GM21717 (cell line): ENCODE data around the gene MCM3AP.
A peak's percentile ranks its signal among the peaks of the same experiment; 100 is the strongest.
"Not testable (repeated sequence)": the region's sequence is repeated elsewhere in the genome, so short reads cannot be mapped to it uniquely, and the experiment has no call there.

Experiments used
- ATAC-seq: cut with Tn5 transposase; IDR thresholded peaks from one replicate; pipeline ENCODE4 v1.9.1; 2021; ENCODE audit warnings: mild to moderate bottlenecking, moderate library complexity; ENCODE audit not compliant: unreplicated experiment

MCM3AP gene

GRCh38 chr21:46312949-46313348 is 27.5 kb upstream of the MCM3AP start:
- no peak for ATAC-seq

- ATAC-seq: no peak
These were observed 26.2 kb upstream of the MCM3AP start for GRCh38 chr21:46311568-46311967.

DNA sequence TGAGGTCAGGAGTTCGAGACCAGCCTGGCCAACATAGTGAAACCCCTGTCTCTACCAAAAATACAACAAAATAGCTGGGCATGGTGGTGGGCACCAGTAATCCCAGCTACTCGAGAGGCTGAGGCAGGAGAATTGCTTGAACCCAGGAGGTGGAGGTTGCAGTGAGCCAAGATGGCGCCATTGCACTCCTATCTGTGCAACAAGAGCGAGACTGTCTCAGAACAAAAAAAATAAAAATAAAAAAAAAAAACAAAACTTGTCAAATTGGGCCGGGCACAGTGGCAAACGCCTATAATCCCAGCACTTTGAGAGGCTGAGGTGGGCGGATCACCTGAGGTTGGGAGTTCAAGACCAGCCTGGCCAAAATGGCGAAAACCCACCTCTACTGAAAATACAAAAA is 24.8 kb upstream of the MCM3AP start:
- ATAC-seq: not testable (repeated sequence)

- no peak for ATAC-seq
These were observed 23.0 kb upstream of the MCM3AP start for GRCh38 chr21:46308431-46308830.

DNA sequence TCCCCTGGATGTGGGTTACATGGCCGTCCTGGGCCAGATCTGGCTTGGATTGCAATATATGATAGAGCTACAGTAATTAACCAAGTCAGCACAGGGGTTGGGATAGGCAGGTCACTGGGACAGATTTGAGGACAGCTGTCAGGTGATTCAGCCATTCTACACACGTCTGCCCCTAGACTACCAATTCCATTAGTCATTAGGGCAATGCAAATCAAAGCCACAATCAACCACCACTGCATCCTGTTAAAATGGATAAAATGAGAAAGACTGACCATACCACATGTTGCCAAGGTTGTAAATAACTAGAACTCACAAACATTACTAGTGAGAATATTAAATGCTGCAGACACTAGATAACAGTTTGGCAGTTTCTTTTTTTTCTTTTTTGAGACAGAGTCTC is 22.2 kb upstream of the MCM3AP start:
- no peak for ATAC-seq

DNA sequence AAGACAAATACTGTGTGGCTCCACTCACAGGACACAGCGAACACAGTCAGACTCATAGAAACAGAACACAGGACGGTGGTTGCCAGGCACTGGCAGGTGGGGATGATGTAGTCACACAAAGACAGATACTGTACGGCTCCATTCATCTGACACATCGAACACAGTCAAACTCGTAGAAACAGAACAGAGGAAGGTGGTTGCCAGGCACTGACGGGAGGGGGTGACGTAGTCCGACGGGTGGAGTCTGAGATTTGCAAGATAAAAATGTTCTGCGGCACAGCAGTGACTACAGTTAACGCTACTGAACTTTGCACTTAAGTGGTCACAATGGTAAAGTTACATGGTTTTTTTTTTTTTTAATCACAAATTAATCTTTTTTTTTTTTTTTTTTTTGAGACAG is 19.5 kb upstream of the MCM3AP start:
- ATAC-seq: no peak

DNA sequence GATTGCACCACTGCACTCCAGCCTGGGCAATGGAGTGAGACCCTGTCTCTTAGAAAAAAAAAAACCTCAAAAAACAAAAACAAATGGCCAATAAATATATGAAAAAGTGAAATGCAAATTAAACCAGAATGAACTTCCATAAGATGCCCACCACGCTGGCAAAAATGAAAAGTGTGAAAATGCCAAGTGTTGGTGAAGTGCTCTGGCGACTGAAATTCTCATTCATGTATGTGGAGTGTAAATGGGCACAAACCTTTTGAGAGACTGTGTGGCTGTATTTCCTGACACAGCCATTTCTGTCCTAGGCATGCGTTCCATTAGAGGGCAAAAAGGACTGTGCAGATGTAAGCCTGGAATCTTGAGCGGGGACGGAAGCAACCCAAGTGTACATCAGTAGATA is 19.0 kb upstream of the MCM3AP start:
- ATAC-seq: no peak

GRCh38 chr21:46301759-46302158 is 16.3 kb upstream of the MCM3AP start:
- no peak for ATAC-seq

- ATAC-seq: no peak
These were observed 13.8 kb upstream of the MCM3AP start for GRCh38 chr21:46299167-46299566.

DNA sequence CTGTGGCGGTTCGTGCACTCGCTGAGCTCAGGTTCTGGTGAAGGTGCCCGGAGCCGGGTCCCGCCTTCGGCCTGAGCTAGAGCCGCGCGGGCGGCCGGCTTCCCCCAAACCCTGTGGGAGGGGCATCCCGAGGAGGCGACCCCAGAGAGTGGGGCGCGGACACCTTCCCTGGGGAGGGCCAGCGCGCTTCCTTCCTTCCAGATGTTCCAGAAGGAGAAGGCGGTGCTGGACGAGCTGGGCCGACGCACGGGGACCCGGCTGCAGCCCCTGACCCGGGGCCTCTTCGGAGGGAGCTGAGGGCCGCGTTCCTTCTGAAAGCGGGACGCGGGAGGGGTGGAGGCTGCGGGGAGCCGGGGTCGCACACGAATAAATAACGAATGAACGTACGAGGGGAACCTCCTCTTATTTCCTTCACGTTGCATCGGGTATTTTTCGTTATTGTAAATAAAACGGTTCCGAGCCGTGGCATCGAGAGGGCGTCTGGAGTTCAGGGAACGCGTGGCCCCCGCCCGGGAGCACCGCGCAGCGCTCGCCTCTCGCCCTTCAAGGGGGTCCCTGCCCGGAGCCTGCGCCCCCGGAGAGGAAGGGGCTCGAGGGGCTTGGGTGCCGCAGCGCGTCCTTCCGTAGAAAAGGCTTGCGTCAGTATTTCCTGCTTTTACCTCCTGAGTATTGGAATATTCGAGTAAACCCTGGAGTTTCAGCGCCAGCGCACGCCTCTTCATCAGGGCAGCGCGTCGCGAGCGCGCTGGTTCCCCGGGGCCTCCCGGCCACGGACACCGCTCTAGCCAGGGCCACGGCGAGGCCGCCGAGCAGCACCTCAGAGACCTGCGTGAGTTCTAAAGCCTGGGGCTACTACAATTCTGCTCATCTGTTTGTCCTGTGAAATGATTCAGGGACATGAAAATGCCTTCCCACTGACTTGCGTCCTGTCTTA is 12.2 kb upstream of the MCM3AP start:
- ATAC-seq: no peak

GRCh38 chr21:46295996-46296752 is 10.8 kb upstream of the MCM3AP start:
- ATAC-seq: no peak

GRCh38 chr21:46295177-46295770 is 9.9 kb upstream of the MCM3AP start:
- no peak for ATAC-seq

- no peak for ATAC-seq
These were observed 9.3 kb upstream of the MCM3AP start for GRCh38 chr21:46294647-46295176.

GRCh38 chr21:46291561-46291960 is 6.2 kb upstream of the MCM3AP start:
- ATAC-seq: no peak

DNA sequence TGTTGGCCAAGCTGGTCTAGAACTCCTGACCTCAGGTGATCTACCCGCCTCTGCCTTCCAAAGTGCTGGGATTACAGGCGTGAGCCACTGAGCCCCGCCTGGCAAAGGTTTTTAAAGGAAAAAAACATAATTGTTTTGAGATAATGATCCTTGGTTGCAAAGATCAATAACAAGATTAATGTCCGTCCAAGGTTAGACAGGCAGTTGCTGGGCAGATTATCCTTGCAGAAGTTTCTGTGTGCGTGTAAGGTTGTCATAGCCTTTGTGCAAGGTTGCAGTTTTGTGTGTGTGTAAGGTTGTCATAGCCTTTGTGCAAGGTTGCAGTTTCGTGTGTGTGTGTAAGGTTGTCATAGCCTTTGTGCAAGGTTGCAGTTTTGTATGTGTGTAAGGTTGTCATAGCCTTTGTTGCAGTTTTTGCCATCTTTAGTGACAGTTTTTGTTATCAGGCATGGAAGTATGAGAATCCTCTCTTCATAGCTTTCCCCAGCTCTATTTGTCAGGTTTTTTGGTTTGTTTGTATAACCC is 4.3 kb upstream of the MCM3AP start:
- no peak for ATAC-seq

DNA sequence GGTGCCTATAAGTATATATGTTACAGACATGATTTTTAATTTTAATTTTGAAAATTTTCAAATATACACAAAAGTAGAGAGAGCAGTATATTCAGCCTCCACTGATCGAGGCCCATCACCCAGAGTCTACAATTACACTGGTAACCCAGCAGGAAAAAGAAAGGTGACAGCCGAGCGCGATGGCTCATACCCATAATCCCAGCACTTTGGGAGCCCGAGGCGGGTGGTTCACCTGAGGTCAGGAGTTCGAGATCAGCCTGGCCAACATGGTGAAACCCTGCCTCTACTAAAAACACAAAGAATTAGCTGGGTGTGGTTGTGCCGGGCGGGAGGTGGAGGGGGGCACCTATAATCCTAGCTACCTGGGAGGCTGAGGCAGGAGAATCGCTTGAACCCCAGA is 2.1 kb upstream of the MCM3AP start:
- ATAC-seq: no peak

- ATAC-seq: no peak
These were observed 1.2 kb upstream of the MCM3AP start for GRCh38 chr21:46286648-46287002.

DNA sequence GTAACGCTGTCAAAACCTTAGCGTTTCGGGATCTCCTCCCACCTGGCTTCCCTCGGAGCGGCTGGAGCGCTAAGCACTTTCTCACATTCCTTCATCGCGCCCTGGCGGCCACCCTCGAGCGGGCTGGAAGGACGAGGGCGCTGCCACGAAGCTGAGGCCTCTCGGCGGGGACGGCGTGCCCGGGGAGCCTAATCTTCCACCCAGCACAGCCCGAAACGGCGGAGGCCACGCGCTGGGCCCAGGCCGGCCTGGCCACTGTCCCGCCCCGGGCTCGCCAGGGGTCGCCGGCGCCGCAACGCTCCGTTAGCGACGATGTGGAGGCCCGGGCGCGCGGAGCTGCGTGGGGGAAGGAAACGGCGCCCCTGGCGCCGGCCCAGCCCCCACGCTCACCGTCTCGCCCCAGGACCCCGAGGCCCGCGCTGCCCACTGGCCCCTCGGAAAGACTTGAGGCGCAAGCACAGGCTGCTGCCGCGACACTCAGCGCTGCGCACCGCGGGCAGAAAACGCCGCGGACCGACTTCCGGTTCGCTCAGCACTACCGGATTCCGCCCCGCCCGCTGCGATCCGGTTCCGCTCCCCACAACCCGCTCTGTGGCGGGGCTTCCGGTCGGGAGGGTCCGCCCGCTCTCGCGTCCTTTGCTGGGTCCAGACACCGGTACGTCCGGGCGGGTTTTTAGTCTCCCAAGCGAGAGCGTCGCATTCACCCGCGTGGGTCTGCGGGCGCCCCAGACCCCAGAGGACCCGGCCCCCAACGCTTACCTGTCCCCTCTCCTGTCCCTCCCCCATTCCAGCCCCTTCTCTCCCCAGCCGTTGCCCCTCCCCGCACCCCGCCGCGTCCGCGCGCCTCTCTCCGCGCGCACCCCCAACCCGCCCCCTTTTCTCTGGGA is 593 bp upstream of the MCM3AP start, which contains the start of gene YBEY:
Gene YBEY (plus strand): TSS at position 582 of the 887 bp plus-strand sequence. CDS start 572 bp downstream, outside the sequence.
- peak; percentile 79 for ATAC-seq

DNA sequence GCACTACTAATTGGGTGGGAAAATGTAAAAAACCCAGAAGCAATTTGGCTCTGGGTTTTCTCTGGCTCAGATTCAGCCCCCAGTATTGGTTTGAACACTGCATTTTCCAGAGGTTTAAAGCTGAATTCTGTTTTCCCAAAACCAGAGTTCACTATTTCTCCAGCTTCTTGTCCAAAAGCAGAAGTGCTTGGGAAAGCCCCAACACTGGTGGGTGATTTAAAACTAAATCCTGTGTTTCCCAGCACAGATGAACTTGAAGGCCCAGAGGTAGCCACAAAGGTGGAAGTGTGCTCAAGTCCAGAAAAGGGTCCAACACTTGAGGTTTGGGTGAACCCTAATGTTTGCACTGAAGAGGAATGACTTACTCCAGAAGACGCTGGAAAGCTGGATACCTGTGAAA is 678 bp downstream of the MCM3AP start:
- no peak for ATAC-seq

- ATAC-seq: no peak
These were observed 1.2 kb downstream of the MCM3AP start for GRCh38 chr21:46284077-46284644.
